Measurements from ENCODE around the gene GNB4.

GNB4 gene

DNA sequence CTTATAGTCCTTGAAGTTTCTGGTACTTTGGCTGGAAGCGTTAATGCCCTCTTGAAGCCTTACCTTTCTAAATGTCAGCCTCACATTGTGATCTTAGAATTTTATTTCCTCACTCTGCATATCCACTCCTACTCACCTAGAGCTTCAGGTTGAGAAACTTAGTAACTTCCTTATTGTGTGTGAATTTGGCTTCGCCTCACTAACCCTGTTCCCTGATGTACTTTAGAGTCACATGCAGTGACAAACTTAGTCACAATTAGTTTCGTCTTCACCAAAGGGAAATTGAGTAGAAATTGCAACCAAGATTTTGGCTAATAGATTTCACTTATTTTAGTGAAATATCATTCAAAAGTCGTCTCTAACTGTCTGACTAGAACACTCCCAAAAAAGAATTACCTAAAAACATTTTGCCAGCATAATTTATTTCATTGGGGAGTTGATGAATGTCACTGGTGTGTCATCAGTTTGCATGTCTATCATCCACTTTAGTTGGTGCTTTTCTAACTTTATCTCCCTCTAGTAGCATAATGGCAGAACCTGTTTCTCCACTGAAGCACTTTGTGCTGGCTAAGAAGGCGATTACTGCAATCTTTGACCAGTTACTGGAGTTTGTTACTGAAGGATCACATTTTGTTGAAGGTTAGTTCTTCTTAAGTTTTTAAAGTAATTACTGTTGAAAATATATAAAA is 102.8 kb downstream of the GNB4 start:
- DNase-seq: no peak

DNA sequence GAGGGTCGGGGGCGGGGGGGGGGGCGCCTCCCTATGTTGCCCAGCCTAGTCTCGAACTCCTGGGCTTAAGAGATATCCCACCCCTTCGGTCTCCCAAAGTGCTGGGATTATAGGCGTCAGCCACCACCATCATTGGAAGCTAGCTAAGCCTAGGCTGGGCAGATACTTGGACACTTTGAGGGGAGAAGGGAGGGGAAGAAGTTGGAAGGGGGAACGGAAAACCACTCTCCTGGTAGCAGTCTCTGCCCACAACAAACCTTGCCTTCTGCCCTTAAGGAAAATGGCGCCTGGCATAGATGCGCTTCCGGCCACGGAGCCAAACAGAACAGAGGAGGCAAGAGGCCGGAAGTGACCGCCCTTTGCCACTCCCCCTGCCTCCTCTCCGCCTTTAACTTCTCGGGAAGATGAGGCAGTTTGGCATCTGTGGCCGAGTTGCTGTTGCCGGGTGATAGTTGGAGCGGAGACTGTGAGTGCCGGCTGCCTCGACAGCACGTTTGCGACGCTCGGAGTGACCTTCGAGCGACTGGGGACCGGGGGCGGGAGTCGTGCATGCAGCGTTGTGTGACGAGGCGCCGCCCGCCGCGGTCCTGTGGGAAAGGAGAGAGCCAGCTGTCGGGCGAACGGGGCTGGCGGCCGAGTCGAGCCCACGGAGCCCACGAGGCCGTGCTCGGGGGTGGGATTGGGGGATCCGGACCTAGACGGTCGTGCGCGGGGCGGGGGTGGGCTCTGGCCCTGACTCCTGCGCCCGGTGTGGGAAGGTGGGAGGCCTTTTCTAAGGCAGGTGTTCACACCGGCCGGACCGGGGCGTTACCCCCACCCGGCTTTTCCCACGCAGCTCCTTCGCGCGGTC is 103.7 kb downstream of the GNB4 start, which contains the start of gene MFN1:
Gene MFN1, plus strand, starts transcription at position 365 of the 850 bp plus-strand sequence. CDS start 1,143 bp downstream, outside the sequence.
- peak; percentile 93 for DNase-seq
